ENCODE data around the gene NUDT6.
"Not testable (repeated sequence)": the region's sequence is repeated elsewhere in the genome, so short reads cannot be mapped to it uniquely, and the experiment has no call there.

The NUDT6 gene

GRCh38 chr4:122958505-122958904 is 36.1 kb upstream of the NUDT6 start:
- Histone ChIP-seq H3K9me3 (replicated peaks in 1 of 11) (peaks cover 0 to 8% (median 3%) of the 10 kb centered on the region in 11 experiments; a peak in 6 of 22 replicates), H3K4me3 (no peak overlapping the region), H3K4me2 (no peak overlapping the region), H3K27ac (no peak overlapping the region), H3K9ac (no peak overlapping the region), H3K36me3 (peaks cover 5 to 36% (median 17%) of the 10 kb centered on the region in 11 experiments; a peak in 17 of 22 replicates), H4K20me1 (no peaks in the 10 kb centered on the region; a peak in 1 of 22 replicates), H3K27me3 (no peaks in the 10 kb centered on the region), H3K4me1 (no peaks in the 10 kb centered on the region)
- TF ChIP-seq Cebpa-rat (IDR thresholded peaks at IDR 0.05) = no peak

DNA sequence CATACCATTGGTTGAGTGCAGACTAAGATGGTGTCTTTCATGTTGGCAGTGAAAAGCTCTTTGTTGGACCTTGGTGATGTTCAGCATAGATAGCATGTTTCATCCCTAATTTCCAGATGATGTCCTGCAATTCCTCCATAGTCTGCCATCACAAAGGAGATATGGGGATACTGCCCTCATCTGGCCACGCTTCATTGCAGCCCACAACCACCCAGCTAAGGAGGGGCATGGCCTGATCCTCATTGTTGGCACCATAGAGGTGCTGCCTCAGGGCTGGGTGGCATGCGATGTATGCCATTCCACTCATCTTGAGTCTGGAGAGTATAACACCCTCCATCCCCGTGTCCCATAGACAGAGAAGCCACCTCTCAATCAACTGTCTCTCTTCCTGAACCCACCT is 31.5 kb upstream of the NUDT6 start:
- H3K36me3 ChIP-seq = peaks cover 34 to 63% (median 53%) of the 10 kb centered on the region in 11 experiments
- no peak for TF ChIP-seq Cebpa-rat (IDR thresholded peaks at IDR 0.05)
- no peak overlapping the region for H3K4me2 ChIP-seq
- H3K27ac ChIP-seq = no peak overlapping the region
- H3K9ac ChIP-seq = no peak overlapping the region
- H3K9me3 ChIP-seq (replicated peaks in 1 of 11) = no peaks in the 10 kb centered on the region
- no peak overlapping the region for H3K4me3 ChIP-seq
- no peaks in the 10 kb centered on the region for H3K27me3 ChIP-seq
- H3K4me1 ChIP-seq = no peaks in the 10 kb centered on the region
- no peaks in the 10 kb centered on the region; a peak in 1 of 22 replicates for H4K20me1 ChIP-seq

DNA sequence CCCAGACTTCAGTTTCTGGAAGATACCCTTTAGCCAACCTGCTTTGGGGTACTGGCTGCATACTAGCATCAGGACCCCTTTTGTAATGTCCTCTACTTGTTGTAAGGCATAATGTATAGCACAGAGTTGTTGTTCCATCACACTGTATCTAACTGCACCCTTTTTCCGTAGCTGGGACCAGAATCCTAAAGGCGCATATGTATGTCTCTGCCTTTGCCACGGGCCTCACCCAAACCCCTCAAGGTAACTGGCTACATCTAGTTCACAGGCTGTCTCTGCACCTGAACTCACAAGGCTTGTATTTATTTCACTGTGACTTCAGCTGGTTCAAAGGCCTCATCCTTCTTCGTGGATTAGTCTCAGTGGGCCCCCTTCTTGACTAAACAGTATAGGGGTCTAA is 29.6 kb upstream of the NUDT6 start:
- TF ChIP-seq Cebpa-rat (IDR thresholded peaks at IDR 0.05) = no peak
- Histone ChIP-seq H3K9me3 (replicated peaks in 1 of 11) (no peaks in the 10 kb centered on the region), H4K20me1 (no peaks in the 10 kb centered on the region), H3K4me2 (no peak overlapping the region), H3K27me3 (no peaks in the 10 kb centered on the region), H3K4me1 (no peaks in the 10 kb centered on the region), H3K36me3 (peaks cover 52 to 81% (median 71%) of the 10 kb centered on the region in 11 experiments), H3K9ac (no peak overlapping the region), H3K27ac (no peak overlapping the region), H3K4me3 (no peak overlapping the region)

- Histone ChIP-seq H3K9ac (no peak overlapping the region), H3K36me3 (peaks cover 61 to 83% (median 75%) of the 10 kb centered on the region in 11 experiments), H4K20me1 (no peaks in the 10 kb centered on the region), H3K27ac (no peak overlapping the region), H3K4me1 (no peaks in the 10 kb centered on the region), H3K4me3 (no peak overlapping the region), H3K27me3 (no peaks in the 10 kb centered on the region), H3K9me3 (replicated peaks in 1 of 11) (no peaks in the 10 kb centered on the region), H3K4me2 (no peak overlapping the region)
- no peak for TF ChIP-seq Cebpa-rat (IDR thresholded peaks at IDR 0.05)
These were observed 26.3 kb upstream of the NUDT6 start for GRCh38 chr4:122948671-122949070.

DNA sequence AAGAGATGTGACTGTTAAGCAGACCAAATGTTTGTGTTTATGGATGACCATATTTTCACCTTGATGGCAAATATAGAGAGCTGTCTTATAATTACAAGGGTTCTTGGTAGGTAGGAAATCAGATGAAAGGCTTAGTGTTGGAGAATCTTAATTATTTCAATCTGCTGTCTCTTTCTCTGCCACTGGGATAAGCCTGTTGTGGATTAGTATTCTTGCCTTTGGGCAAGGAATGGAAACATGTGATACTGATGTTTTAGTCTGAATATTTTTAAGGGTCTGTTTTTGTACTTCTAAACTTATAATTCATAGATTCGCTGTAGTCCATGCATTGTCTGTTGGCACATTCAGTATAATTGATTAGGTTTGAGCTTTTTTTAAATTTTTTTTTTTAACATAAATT is 23.7 kb upstream of the NUDT6 start:
- Histone ChIP-seq H3K9me3 (replicated peaks in 1 of 11) (no peaks in the 10 kb centered on the region), H3K9ac (no peak overlapping the region), H3K36me3 (peaks cover 42 to 58% (median 50%) of the 10 kb centered on the region in 11 experiments), H4K20me1 (no peaks in the 10 kb centered on the region), H3K4me2 (no peak overlapping the region), H3K4me3 (no peak overlapping the region), H3K4me1 (no peaks in the 10 kb centered on the region), H3K27ac (no peak overlapping the region), H3K27me3 (no peaks in the 10 kb centered on the region)
- no peak for TF ChIP-seq Cebpa-rat (IDR thresholded peaks at IDR 0.05)

- not testable (repeated sequence) for H3K9me3 ChIP-seq (replicated peaks in 1 of 11); H3K9ac ChIP-seq; H4K20me1 ChIP-seq; H3K4me1 ChIP-seq; H3K27me3 ChIP-seq; H3K4me3 ChIP-seq; H3K4me2 ChIP-seq; H3K27ac ChIP-seq
- H3K36me3 ChIP-seq = peaks cover 32 to 48% (median 40%) of the 10 kb centered on the region in 11 experiments
These were observed 22.7 kb upstream of the NUDT6 start for GRCh38 chr4:122945136-122945535.

DNA sequence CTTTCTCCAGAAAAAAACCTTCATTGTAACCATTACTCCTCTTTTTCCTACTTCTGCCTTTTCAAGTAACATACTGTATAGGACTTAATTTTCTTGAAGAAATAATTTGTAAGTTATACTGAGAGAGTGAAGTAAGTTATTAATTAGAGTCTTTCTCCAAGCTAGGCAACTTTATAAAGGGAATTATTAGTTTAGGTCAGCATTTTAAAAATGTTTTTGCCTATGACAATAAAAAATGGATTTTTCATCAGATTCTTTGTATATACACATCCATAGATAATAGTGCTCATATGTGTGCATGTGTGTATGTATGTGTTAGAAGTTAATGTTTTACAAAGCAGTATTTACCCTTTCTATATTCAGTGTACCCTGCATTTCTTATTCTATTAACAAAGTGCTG is 10.4 kb upstream of the NUDT6 start:
- no peak for TF ChIP-seq Cebpa-rat (IDR thresholded peaks at IDR 0.05)
- peaks cover 26 to 91% (median 68%) of the 10 kb centered on the region in 11 experiments for H3K36me3 ChIP-seq

DNA sequence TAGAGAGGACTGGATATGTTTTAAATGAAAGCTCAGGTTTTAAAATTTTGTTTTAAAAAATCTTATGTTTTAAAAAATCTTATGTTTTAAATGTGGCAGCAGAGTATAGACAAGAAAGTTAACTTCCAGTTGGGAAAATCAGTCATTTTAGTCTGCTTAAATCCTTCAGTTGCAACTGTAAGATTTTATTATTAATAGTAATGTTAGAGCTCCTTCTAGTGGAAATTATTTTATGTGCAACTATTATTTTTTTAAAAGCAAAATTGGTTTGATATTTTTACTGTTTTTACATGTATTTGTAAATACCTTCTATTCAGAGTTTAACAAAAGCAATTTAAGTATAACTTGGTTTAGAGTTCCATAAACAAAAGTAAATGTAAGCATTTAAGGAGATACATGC is 8.5 kb upstream of the NUDT6 start:
- no peak for TF ChIP-seq Cebpa-rat (IDR thresholded peaks at IDR 0.05)
- H3K27ac ChIP-seq = no peak overlapping the region
- H3K36me3 ChIP-seq = peaks cover 19 to 78% (median 54%) of the 10 kb centered on the region in 11 experiments

More for the DNA sequence above, 10.4 kb upstream of the NUDT6 start:
- H3K4me1 ChIP-seq = no peaks in the 10 kb centered on the region
- H3K4me2 ChIP-seq = no peak overlapping the region
- no peak overlapping the region for H3K4me3 ChIP-seq
- H3K27me3 ChIP-seq = no peaks in the 10 kb centered on the region
- H3K9me3 ChIP-seq (replicated peaks in 1 of 11) = no peaks in the 10 kb centered on the region
- H4K20me1 ChIP-seq = 0 out of 22 replicates have a peak, but pooled peaks cover 0 to 5% (median 0%) of the 10 kb centered on the region in 11 experiments
- no peak overlapping the region for H3K9ac ChIP-seq
- no peak overlapping the region for H3K27ac ChIP-seq

GRCh38 chr4:122928930-122929329 is 6.5 kb upstream of the NUDT6 start:
- peaks cover 8 to 58% (median 37%) of the 10 kb centered on the region in 11 experiments for H3K36me3 ChIP-seq
- no peak for TF ChIP-seq Cebpa-rat (IDR thresholded peaks at IDR 0.05)
- no peaks in the 10 kb centered on the region for H3K9me3 ChIP-seq (replicated peaks in 1 of 11)
- H3K4me2 ChIP-seq = no peak overlapping the region
- peaks cover 6 to 8% (median 7%) of the 10 kb centered on the region in 10 experiments for H3K4me1 ChIP-seq
- no peak overlapping the region for H3K9ac ChIP-seq
- no peak overlapping the region for H3K4me3 ChIP-seq
- peaks cover 0 to 15% (median 0%) of the 10 kb centered on the region in 11 experiments; a peak in 3 of 22 replicates for H4K20me1 ChIP-seq
- no peak overlapping the region for H3K27ac ChIP-seq
- no peaks in the 10 kb centered on the region for H3K27me3 ChIP-seq

More for the DNA sequence above, 8.5 kb upstream of the NUDT6 start:
- no peaks in the 10 kb centered on the region for H3K4me1 ChIP-seq
- H3K27me3 ChIP-seq = no peaks in the 10 kb centered on the region
- peaks cover 0 to 9% (median 0%) of the 10 kb centered on the region in 11 experiments; a peak in 3 of 22 replicates for H4K20me1 ChIP-seq
- no peak overlapping the region for H3K4me2 ChIP-seq
- H3K9ac ChIP-seq = no peak overlapping the region
- no peaks in the 10 kb centered on the region for H3K9me3 ChIP-seq (replicated peaks in 1 of 11)
- no peak overlapping the region for H3K4me3 ChIP-seq

- Histone ChIP-seq H4K20me1 (peaks cover 0 to 12% (median 0%) of the 10 kb centered on the region in 11 experiments; a peak in 3 of 22 replicates), H3K27ac (peak overlapping the region; percentile 11 to 77 (median 67); a peak in 20 of 22 replicates), H3K4me3 (peak overlapping the region; percentile 78 to 94 (median 91)), H3K9ac (peak overlapping the region; percentile 71 to 83 (median 80)), H3K4me2 (peak overlapping the region; percentile 84 to 98 (median 88)), H3K27me3 (no peaks in the 10 kb centered on the region; a peak in 1 of 22 replicates), H3K36me3 (peaks cover 0 to 6% (median under 1%) of the 10 kb centered on the region in 11 experiments; a peak in 6 of 22 replicates), H3K4me1 (peaks cover 12 to 22% (median 19%) of the 10 kb centered on the region in 10 experiments), H3K9me3 (replicated peaks in 1 of 11) (no peaks in the 10 kb centered on the region)
- no peak for TF ChIP-seq Cebpa-rat (IDR thresholded peaks at IDR 0.05)
These were observed 597 bp upstream of the NUDT6 start for GRCh38 chr4:122922877-122923511.

Measured in BLaER1 treated with 17β-estradiol and CSF1 and Interleukin-3, amounts not matched to agents 10 nM and 100 nM (cell line).